HepG2 (cell line): ENCODE data around the gene MYO1B. TPM values are rescaled to one million over a fixed set of nuclear protein-coding genes. Genes with fewer than 3 reads are reported as not detected.

Experiments used
- EP300 ChIP-seq, 3 experiments: sonication (generic) in 1 of 3; formaldehyde crosslinking in 1 of 3; IDR thresholded peaks; 2 replicates each; pipeline versions ENCODE4 v1.5.1 to v1.6.1; 2011 to 2020; ENCODE audit warnings: low read depth in 2 of 3, low read length in 2 of 3, borderline replicate concordance in 1 of 3, improper control_type of control experiment in 1 of 3, mild to moderate bottlenecking in 1 of 3, missing genetic modification reagents in 1 of 3, moderate library complexity in 1 of 3
- FLYWCH1 ChIP-seq: sonication (generic); formaldehyde crosslinking; IDR thresholded peaks from 2 replicates; pipeline ENCODE4 v1.8.1; 2023; ENCODE audit warnings: mild to moderate bottlenecking, missing genetic modification reagents
- HDAC1 ChIP-seq: sonication (generic); formaldehyde crosslinking; IDR thresholded peaks from 2 replicates; pipeline ENCODE4 v1.5.1; 2020; ENCODE audit warnings: mild to moderate bottlenecking, missing genetic modification reagents
- MTF2 ChIP-seq: sonication (generic); formaldehyde crosslinking; IDR thresholded peaks from 2 replicates; pipeline ENCODE4 v1.5.0; 2020; ENCODE audit warnings: missing genetic modification reagents, borderline replicate concordance
- NFYC ChIP-seq: IDR thresholded peaks from 2 replicates; pipeline ENCODE4 v1.6.1; 2016; ENCODE audit warnings: missing genetic modification reagents, missing compliant biosample characterization
- NR2F2 ChIP-seq: IDR thresholded peaks from 2 replicates; pipeline ENCODE4 v1.6.1; 2012; ENCODE audit warnings: low read depth, inconsistent platforms, borderline replicate concordance
- PHF8 ChIP-seq: sonication (generic); formaldehyde crosslinking; IDR thresholded peaks from 2 replicates; pipeline ENCODE4 v1.5.0; 2020; ENCODE audit warnings: missing genetic modification reagents
- POLR2G ChIP-seq: fragments of 200-400 bp; formaldehyde crosslinking; IDR thresholded peaks from 2 replicates; pipeline ENCODE4 v1.6.1; 2018; ENCODE audit warnings: mild to moderate bottlenecking, low read depth, low read length, moderate library complexity
- RBAK ChIP-seq: sonication (generic); formaldehyde crosslinking; IDR thresholded peaks from 2 replicates; pipeline ENCODE4 v1.5.1; 2020; ENCODE audit warnings: mild to moderate bottlenecking, missing genetic modification reagents
- REXO4 ChIP-seq: sonication (generic); formaldehyde crosslinking; IDR thresholded peaks from 2 replicates; pipeline ENCODE4 v1.8.0; 2022; ENCODE audit warnings: missing genetic modification reagents, mild to moderate bottlenecking, borderline replicate concordance
- SMAD9 ChIP-seq: sonication (generic); formaldehyde crosslinking; IDR thresholded peaks from 2 replicates; pipeline ENCODE4 v1.5.1; 2020; ENCODE audit warnings: mild to moderate bottlenecking, missing genetic modification reagents
- SP2 ChIP-seq: sonication (generic); formaldehyde crosslinking; IDR thresholded peaks from 2 replicates; pipeline ENCODE4 v1.5.1; 2020; ENCODE audit warnings: mild to moderate bottlenecking, missing genetic modification reagents
- SP5 ChIP-seq: IDR thresholded peaks from 2 replicates; pipeline ENCODE4 v1.6.1; 2016; ENCODE audit warnings: low read depth, borderline replicate concordance
- TCF7 ChIP-seq: sonication (generic); IDR thresholded peaks from 2 replicates; pipeline ENCODE4 v1.6.1; 2016; ENCODE audit warnings: antibody characterized with exemption, low read depth
- TEAD3 ChIP-seq: optimal IDR thresholded peaks from 2 replicates; pipeline ENCODE3; 2016; ENCODE audit warnings: borderline replicate concordance
- ZFP37 ChIP-seq: sonication (generic); formaldehyde crosslinking; IDR thresholded peaks from 2 replicates; pipeline ENCODE4 v1.4.0; 2020; ENCODE audit warnings: missing genetic modification reagents, borderline replicate concordance
- ZFP90 ChIP-seq: sonication (generic); formaldehyde crosslinking; IDR thresholded peaks from 2 replicates; pipeline ENCODE4 v1.8.0; 2022; ENCODE audit warnings: missing genetic modification reagents, mild to moderate bottlenecking, inconsistent platforms, borderline replicate concordance
- ZKSCAN5 ChIP-seq: sonication (generic); formaldehyde crosslinking; IDR thresholded peaks from 2 replicates; pipeline ENCODE4 v1.5.1; 2020; ENCODE audit warnings: mild to moderate bottlenecking, missing genetic modification reagents
- ZNF138 ChIP-seq: sonication (generic); formaldehyde crosslinking; IDR thresholded peaks from 2 replicates; pipeline ENCODE4 v1.5.0; 2020; ENCODE audit warnings: mild to moderate bottlenecking, low read depth, missing genetic modification reagents
- ZNF234 ChIP-seq: sonication (generic); formaldehyde crosslinking; conservative IDR thresholded peaks from 2 replicates; pipeline ENCODE4 v1.5.1; 2020; ENCODE audit warnings: mild to moderate bottlenecking, missing genetic modification reagents
- ZNF446 ChIP-seq: sonication (generic); formaldehyde crosslinking; IDR thresholded peaks from 2 replicates; pipeline ENCODE4 v1.5.0; 2020; ENCODE audit warnings: mild to moderate bottlenecking, missing genetic modification reagents
- ZNF672 ChIP-seq: sonication (generic); formaldehyde crosslinking; IDR thresholded peaks from 2 replicates; pipeline ENCODE4 v1.8.1; 2022; ENCODE audit warnings: missing genetic modification reagents
- ZNF768 ChIP-seq: sonication (generic); formaldehyde crosslinking; IDR thresholded peaks from 2 replicates; pipeline ENCODE4 v1.4.0; 2020; ENCODE audit warnings: missing genetic modification reagents
- ZNF772 ChIP-seq: sonication (generic); formaldehyde crosslinking; IDR thresholded peaks from 2 replicates; pipeline ENCODE4 v1.5.0; 2020; ENCODE audit warnings: mild to moderate bottlenecking, missing genetic modification reagents
- ZNF850 ChIP-seq: sonication (generic); formaldehyde crosslinking; conservative IDR thresholded peaks from 2 replicates; pipeline ENCODE4 v1.9.0; 2021; ENCODE audit warnings: mild to moderate bottlenecking, missing genetic modification reagents
- ZSCAN20 ChIP-seq: sonication (generic); formaldehyde crosslinking; IDR thresholded peaks from 2 replicates; pipeline ENCODE4 v1.4.0; 2020; ENCODE audit warnings: missing genetic modification reagents, mild to moderate bottlenecking, borderline replicate concordance
- polyA plus RNA-seq, 8 experiments: library from polyadenylated mRNA; depleted of rRNA in 3 of 8; stranded (reverse) in 7 of 8; unstranded in 1 of 8; fragments of >200 nt; fragmentation: Illumina TruSeq in 4 of 8; extraction: Trizol in 4 of 8; gene quantifications; 2 replicates each; pipeline versions ENCODE4 v1.2.1 to v1.2.3, GENCODE V29; 2011 to 2016; ENCODE audit warnings: low read depth in 4 of 8, missing spikeins in 1 of 8, mixed read lengths in 1 of 8; ENCODE audit not compliant: insufficient read depth in 1 of 8
- total RNA-seq, 5 experiments: library from RNA; depleted of rRNA; stranded (reverse); fragments of >200 nt; fragmentation: Illumina TruSeq; extraction: Trizol; gene quantifications; 2 replicates each; pipeline ENCODE4 v1.2.3, GENCODE V29; 2016; ENCODE audit warnings: low read depth in 1 of 5
- TF ChIP-seq, protein P1 (sequence below): IDR thresholded peaks from 2 replicates; pipeline ENCODE4 v1.6.1; 2016; ENCODE audit warnings: low read depth
- TF ChIP-seq, protein P2 (sequence below): sonication (generic); formaldehyde crosslinking; IDR thresholded peaks from 2 replicates; pipeline ENCODE4 v1.8.1; 2023; ENCODE audit warnings: missing genetic modification reagents, mild to moderate bottlenecking, borderline replicate concordance
- TF ChIP-seq, protein P3 (sequence below): sonication (generic); formaldehyde crosslinking; IDR thresholded peaks from 2 replicates; pipeline ENCODE4 v1.4.0; 2020; ENCODE audit warnings: missing genetic modification reagents, mild to moderate bottlenecking, borderline replicate concordance

The MYO1B gene
- total and polyA plus RNA-seq, 2 of the 13 experiments (the other 11 are each of a cell fraction or from before 2014, with no cell fraction given): 36.9 to 89.8 TPM

DNA sequence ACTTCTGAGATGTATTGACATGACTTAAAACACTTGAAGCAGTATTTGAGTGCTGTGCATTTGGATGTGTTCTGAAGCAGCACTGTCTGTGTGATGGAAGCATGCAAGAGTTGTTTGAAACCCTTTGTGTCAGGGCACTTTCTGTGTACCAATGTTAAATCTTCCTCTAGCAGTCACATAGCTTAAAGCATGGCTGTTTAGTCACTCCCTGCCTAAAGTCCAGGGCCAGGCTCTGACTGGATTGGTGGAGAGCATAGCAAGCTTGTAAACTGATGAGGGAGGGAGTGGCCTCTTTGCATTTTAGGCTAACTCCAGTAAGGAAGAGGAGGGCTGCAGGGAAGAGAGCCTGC, 73.5 kb downstream of the MYO1B start (continued):
- TF ChIP-seq ZNF772 (CRISPR knock-in tag) (peak; percentile 77; the same call in 1 of the 2 replicates), ZNF768 (CRISPR knock-in tag) (no peak), FLYWCH1 (CRISPR knock-in tag) (no peak), ZNF138 (CRISPR knock-in tag) (no peak), ZFP90 (CRISPR knock-in tag) (no peak; the same call in 1 of the 2 replicates), SP5 (CRISPR knock-in tag) (0 out of 2 replicates have a peak, but pooled peaks have one; percentile 16), SP2 (CRISPR knock-in tag) (no peak), HDAC1 (CRISPR knock-in tag) (no peak), NR2F2 (no peak), ZNF850 (CRISPR knock-in tag) (no peak), ZNF446 (CRISPR knock-in tag) (no peak), POLR2G (no peak), MTF2 (CRISPR knock-in tag) (no peak), ZNF234 (CRISPR knock-in tag) (no peak), ZKSCAN5 (CRISPR knock-in tag) (no peak), RBAK (CRISPR knock-in tag) (no peak), TCF7 (no peak), TEAD3 (CRISPR knock-in tag) (peak; percentile 81), PHF8 (CRISPR knock-in tag) (no peak), ZSCAN20 (CRISPR knock-in tag) (no peak), ZNF672 (CRISPR knock-in tag) (no peak), SMAD9 (CRISPR knock-in tag) (no peak), ZFP37 (CRISPR knock-in tag) (no peak), EP300 (IDR thresholded peaks at IDR 0.05; ENCODE audit: low read depth in 2 of 2, low read length in 2 of 2) (no peak), EP300 (CRISPR knock-in tag; IDR thresholded peaks at IDR 0.05; ENCODE audit: borderline replicate concordance) (no peak), NFYC (CRISPR knock-in tag) (peak; percentile 74), REXO4 (CRISPR knock-in tag) (no peak)
- TF ChIP-seq, protein P1, sequence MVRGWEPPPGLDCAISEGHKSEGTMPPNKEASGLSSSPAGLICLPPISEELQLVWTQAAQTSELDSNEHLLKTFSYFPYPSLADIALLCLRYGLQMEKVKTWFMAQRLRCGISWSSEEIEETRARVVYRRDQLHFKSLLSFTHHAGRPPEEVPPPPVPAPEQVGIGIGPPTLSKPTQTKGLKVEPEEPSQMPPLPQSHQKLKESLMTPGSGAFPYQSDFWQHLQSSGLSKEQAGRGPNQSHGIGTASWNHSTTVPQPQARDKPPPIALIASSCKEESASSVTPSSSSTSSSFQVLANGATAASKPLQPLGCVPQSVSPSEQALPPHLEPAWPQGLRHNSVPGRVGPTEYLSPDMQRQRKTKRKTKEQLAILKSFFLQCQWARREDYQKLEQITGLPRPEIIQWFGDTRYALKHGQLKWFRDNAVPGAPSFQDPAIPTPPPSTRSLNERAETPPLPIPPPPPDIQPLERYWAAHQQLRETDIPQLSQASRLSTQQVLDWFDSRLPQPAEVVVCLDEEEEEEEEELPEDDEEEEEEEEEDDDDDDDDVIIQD (CRISPR knock-in tag): peak; percentile 97
- TF ChIP-seq, protein P2, sequence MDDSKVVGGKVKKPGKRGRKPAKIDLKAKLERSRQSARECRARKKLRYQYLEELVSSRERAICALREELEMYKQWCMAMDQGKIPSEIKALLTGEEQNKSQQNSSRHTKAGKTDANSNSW: no peak
- TF ChIP-seq, protein P3, sequence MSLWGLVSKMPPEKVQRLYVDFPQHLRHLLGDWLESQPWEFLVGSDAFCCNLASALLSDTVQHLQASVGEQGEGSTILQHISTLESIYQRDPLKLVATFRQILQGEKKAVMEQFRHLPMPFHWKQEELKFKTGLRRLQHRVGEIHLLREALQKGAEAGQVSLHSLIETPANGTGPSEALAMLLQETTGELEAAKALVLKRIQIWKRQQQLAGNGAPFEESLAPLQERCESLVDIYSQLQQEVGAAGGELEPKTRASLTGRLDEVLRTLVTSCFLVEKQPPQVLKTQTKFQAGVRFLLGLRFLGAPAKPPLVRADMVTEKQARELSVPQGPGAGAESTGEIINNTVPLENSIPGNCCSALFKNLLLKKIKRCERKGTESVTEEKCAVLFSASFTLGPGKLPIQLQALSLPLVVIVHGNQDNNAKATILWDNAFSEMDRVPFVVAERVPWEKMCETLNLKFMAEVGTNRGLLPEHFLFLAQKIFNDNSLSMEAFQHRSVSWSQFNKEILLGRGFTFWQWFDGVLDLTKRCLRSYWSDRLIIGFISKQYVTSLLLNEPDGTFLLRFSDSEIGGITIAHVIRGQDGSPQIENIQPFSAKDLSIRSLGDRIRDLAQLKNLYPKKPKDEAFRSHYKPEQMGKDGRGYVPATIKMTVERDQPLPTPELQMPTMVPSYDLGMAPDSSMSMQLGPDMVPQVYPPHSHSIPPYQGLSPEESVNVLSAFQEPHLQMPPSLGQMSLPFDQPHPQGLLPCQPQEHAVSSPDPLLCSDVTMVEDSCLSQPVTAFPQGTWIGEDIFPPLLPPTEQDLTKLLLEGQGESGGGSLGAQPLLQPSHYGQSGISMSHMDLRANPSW (CRISPR knock-in tag): 0 out of 2 replicates have a peak, but pooled peaks have one; percentile 44
